ENCODE results near the gene MTCH1.

GRCh38 chr6:36933102-36933501, 52.9 kb downstream of the MTCH1 start:
- no peak for TF ChIP-seq CTCF (IDR thresholded peaks at IDR 0.05)
- TF ChIP-seq POLR2A (IDR thresholded peaks at IDR 0.05) = no peak
